Measurements from ENCODE around the gene LIN54.
"Not testable (repeated sequence)": the region's sequence is repeated elsewhere in the genome, so short reads cannot be mapped to it uniquely, and the experiment has no call there.

LIN54 gene

DNA sequence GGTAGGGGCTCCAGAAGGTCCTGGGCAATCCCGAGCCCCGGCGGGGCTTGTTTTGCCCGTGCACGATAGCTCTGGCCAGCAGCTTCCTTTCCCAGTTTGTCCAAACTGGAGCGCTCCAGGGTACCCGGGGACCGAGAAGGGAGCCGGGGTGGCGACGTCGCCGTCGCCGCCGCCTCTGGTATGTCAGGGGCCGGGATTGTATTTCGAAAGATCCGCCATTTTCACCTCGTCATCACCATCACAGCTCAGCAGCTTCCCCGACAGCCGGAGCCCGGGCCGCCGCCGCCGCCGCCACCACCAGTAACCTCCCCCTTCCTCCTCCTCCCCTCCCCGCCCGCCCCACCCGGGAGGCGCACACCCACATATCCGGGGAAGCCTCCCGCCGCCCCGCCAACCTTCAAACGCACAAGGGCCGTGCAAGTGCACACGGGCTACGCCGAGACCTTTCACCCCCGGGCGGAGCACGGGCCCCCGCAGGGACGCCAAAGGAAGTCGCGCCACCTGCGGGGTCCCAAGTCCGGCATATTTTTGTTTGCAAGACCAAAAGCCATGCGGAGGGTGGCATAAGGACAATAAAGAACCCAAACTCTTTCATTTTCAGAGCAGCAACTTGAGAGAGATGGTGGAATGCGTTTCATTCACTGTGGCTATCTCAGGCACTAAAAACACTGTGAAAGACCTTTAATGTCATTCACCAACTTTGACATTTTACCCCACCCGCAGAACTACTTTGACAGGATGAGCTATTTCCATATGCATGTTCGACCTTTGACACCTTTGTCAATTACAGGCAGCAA, at the start of gene LIN54:
LIN54 (minus strand) TSS at position 302 of the 797 bp plus-strand sequence. CDS start 25,979 bp downstream, outside the sequence.
- peak; percentile 81 to 83 for DNase-seq

DNA sequence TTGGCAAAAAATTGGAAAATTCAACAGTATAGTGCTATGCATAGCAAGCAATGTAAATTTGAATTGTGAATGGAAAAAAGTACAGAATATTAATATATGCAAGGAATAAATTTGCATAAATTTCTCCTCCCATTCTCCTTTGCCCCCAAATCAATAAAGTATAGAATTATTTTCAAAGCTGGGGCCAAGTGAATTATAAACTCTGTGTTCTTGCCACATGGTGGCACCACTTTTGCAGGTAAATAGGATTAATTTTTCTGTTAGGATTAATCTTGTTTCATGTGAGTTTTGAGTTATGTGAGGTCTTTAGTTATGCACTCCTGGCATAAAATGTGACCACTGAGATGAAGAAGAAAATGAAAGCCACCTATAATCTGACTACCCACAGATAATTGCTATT, 44.3 kb upstream of the LIN54 start:
- DNase-seq, result no peak

DNA sequence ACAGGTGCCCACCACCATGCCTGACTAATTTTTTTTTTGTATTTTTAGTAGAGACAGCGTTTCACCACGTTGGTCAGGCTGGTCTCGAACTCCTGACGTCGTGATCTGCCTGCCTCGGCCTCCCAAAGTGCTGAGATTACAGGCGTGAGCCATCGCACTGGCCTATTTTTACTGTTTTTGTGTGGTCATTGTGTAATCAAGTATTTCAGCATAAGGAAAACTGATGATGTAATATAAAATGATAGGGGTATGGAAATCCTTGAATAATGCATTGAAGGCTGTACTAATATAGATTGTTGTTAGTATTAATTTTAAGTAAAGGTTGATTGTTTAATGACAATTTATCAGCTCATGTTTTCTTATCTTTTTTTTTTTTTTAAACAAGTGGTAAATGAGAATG, 38.2 kb upstream of the LIN54 start:
- not testable (repeated sequence) for DNase-seq

DNA sequence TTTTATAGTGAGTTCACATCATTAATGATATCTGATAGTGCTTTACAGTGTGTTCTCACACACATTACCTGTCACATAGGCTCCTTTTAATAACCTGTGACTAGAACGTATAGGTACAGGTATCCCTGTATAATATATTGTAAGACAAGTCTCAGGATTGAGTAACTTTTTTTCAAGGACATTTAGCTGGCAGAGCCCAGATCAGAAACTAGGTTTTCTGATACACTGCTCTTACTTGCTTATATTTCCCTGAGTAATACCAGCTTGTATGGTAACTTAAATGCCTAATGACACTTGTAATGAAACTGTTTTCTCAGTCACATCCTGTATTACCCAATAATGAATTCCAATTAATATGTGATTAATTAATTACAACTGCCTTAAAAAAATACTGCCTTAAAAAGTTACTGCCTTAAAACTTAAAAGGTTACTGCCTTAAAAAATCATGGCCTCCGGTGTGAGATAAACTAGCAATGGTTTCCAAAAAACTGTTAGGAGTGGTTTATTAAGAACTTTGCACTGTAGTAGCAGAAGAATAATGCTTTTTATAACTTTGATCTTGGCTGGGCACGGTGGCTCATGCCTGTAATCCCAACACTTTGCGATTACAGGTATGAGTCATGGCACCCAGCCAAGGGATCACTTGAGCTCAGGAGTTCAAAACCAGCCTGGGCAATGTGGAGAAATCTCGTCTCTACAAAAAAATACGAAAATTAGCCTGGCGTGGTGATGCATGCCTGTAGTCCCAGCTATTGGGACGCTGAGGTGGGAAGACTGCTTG, 36.3 kb upstream of the LIN54 start:
- DNase-seq, result no peak

DNA sequence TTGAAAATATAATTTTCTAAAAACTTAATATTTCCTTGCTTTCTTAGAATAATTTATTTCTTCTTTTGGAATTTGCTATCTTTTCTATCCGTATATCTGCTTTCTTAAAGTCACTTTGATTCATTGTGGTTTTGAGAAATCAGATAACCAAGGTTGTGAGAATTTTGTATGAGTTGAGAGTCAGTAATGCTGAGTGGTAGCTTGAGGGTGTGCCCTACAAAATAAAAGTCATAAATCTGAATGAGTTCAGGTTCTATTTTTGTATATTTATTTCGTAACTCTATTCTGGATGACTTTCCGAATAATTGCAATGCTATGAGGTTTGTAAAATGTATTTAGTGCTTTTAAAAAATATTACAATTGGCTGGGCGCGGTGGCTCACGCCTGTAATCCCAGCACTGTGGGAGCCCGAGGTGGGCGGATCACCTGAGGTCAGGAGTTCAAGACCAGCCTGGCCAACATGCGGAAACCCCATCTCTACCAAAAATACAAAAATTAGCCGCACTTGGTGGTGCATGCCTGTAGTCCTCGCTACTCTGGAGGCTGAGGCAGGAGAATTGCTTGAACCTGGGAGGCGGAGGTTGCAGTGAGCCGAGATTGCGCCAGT, 33.3 kb upstream of the LIN54 start:
- DNase-seq, result no peak

DNA sequence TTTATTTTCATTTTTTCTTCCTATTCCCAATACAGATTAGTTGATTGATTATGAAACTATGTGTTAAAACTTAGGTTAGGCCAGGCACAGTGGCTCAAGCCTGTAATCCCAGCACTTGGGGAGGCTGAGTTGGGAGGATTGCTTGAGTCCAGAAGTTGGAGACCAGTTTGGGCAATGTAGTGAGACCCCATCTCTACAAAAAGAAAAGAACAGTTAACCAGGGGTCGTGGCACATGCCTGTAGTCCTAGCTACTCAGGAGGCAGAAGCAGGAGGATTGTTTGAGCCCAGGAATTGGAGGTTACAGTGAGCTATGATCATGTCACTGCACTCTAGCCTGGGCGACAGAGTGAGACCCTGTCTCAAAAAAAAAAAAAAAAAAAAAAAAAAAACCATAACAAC, 32.5 kb upstream of the LIN54 start:
- not testable (repeated sequence) for DNase-seq

DNA sequence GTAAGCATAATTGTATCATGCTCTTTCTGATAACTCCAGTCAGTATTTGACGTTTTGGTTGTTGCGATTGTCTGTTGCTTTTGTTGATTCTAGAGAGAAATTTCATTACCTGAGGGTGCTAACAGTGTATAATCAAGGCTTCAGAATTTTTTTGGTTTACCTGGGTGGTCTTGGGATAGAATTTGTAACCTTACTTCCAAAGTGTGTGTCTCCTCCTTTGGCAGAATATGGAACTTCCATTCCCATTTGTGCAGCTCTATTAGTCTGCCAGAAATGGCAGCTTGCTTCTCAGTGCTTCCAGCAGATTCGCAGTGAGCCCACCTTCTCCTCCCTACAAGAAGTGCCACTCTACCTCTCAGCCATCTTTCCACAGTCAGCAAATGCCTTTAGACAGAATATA, 29.6 kb upstream of the LIN54 start:
- DNase-seq, result no peak

DNA sequence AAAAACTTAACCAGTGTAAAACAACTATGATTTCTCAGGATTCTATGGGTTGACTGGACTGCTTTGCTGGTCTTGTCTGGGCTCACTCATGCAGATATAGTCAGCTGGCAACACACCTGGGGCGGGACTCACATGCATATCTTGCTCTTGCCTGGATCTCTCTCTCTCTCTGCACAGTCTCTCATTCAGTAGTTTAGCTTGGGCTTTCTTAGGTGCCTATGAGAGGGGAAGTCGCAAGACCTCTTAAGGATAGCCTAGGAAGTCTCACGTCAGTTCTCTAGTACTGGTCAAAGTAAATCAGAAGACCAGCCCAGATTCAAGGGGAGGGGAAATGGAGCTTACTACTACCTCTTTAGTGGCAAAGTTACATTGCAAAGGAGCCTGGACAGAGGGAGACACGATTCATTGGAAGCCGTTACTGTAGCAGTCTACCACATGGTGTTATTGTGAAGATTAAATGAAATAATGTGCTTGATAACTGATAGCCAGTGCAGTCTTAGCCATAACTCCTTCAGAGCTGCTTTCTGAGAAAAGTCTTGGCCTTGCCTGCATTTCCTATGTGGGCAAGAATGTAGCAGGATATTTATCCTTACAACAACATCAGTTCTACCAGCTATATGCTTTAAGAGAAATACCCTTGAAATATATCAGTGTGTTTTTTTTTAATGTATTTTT, 26.5 kb upstream of the LIN54 start:
- DNase-seq, result no peak

DNA sequence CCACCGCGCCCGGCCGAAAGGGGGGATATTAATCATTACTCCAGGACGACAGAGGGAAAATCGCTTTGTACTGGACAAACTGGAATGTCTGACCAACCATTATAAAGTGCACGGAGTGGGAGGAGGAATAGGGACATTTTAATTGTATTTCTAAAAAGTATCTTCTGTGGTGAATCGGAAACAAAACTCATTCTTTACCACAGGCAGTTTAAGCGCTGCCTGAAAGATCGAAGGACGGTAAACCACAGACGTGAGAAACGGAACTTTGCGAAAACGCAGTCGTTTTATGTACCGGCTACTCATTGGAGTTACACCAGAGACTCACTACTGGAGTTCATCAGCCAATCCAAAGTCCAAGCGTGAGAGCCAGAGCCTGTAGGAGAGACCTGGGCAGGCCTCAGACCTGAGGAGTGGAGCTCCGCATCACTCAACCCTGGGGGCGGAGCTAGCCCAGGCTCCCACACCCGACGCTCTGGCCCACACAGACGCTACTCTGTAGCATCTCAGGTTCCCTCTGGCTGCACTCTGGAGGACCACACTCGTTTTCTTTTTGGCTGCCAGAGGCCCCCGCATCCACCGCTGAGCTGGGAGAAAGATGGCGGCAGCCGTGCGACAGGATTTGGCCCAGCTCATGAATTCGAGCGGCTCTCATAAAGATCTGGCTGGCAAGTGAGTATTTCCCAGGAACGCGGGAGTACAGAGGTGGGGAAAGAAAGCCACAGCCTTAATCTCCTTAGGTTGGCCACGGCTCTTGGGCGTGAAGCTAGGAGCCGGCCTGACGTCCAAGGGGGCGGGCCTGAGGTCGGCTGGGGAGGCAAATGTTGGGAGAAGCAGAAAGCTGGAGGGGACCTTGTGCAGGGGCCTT, 24.2 kb upstream of the LIN54 start, which contains the start of gene COPS4:
COPS4 (plus strand) TSS at position 554 of the 865 bp plus-strand sequence; CDS start at position 596, 42 bp downstream.
- DNase-seq, result peak; percentile 92 to 96

DNA sequence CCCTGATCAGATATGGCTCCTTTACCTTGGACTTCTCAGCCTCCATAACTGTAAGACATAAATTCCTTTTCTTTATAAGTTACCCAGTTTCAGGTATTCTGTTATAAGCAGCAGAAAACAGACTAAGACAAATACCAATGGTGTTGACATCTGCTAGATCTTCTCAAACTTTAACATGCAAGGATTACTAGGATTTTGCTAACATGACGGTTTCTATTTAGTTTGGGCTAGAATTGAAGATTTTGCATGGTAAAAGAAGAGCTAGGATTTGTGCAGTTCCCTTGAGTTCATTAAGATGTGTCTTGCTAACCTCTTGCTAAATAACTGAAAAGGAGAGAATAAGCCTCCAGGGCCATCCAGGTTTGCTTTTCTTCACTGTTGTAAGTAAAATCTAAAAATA, 19.1 kb upstream of the LIN54 start:
- no peak for DNase-seq

DNA sequence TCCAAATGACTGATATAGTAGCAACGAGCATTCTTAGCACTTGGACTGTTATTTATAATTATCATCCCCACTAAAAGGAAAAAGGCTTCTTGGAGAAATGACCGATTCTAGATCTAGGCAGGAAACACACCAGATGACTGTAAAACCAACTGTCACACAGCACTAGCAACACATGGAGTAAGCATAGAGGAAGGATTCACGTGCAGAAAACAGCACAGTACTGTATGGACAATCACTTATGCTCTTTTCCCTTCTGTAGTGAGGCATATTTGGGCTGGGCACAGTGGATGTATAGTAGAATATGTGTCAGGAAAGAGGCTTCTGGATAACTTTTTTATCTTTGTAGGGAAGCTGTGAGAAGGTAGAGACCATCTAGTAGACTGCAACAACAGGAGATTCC, 18.4 kb upstream of the LIN54 start:
- DNase-seq, result no peak

DNA sequence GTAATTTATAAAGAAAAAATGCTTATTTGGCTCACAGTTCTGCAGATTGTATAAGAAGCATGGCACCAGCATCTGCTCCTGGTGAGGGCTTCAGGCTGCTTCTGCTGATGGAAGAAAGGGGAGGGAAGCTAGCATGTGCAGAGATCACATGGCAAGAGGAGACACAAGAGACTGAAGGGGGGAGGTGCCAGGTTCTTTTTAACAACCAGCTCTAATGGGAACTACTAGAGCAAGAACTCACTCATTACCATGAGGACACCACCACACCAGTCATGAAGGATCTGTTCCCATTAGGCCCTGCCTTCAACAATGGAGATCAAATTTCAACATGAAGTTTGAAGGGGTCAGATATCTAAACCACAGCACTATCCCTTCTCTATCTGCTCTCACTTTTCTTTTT, 14.9 kb upstream of the LIN54 start:
- DNase-seq, result no peak

DNA sequence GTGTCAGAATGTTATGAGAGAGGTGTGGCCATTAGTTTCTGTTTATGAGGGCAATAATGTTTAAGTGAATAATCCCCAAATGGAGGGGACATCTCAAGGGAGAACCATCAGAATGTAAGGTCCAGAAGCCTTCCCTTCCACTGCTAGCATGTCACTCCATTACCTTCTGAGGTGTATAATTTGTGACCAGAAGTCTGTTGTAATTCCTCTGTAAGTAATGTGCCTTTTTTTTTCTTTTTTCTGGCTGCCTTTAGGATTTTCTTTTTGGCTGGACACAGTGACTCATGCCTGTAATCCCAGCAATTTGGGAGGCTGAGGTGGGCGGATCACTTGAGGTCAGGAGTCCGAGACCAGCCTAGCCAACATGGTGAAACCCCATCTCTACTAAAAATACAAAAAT, 13.6 kb upstream of the LIN54 start:
- no peak for DNase-seq

DNA sequence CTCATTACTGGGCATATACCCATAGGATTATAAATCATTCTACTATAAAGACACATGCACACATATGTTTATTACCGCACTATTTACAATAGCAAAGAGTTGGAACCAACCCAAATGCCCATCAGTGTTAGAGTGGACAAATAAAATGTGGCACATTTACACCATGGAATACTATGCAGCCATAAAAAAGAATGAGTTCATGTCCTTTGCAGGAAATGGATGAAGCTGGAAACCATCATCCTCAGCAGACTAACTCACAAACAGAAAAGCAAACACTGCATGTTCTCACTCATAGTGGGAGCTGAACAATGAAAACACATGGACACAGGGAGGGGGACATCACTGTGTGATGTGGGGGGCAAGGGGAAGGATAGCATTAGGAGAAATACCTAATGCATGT, 13.0 kb upstream of the LIN54 start:
- DNase-seq, result not testable (repeated sequence)

DNA sequence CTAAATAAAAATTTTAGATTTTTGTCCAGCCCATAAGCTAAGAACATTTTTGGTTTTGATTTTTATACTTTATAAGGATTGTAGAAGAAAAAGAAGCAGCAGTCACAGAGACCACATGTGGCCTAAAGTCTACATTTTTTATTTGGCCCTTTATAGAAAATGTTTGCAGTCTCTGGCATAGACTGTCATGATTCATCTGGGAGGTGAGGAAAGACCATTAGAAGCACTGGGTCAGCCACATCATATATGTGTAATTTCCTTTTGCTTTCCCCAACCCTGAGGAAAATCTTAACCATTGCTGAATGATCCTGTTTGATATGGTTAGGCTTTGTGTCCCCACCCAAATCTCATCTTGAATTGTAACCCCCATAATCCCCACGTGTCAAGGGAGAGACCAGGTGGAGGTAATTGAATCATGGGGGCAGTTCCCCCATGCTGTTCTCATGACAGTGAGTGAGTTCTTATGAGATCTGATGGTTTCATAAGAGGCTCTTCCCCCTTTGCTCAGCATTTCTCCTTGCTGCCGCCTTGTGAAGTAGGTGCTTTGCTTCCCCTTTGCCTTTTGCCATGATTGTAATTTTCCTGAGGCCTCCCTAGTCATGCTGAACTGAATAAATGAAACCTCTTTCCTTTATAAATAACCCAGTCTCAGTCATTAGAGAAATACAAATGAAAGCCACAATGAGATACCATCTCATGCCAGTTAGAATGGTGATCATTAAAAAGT, 12.3 kb upstream of the LIN54 start:
- no peak for DNase-seq

DNA sequence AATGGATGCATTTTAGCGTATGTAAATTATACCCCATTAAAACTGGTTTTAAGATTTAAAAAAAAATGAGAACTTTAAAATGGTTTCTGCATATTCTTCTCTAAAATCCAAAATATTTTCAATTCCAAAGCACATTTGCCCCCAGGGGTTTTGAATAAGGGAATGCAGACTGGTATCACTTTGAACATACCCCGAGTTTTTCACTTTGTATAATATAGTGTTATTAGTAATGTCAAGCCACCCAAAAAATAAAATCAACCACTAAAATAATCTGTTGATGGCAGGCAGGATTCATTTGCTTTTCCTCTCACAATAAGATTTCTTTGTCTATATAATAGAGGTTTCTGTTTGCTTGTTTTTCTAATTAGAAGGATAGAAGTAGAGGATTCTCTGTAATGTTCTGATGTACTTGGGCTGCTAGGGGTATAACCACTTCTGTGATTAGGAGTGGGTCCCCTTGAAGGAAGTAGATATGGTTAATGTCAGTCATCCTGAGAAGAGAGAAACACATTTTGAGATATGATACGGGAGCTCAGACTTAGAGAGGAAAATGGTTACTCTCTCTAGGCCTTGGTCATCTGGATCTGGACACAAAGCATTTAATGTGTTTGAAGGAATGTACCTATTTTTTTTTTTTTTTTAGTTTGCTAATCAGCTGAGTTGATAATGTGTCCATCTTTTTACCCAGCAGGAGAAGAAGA, 9.3 kb upstream of the LIN54 start:
- DNase-seq, result no peak

DNA sequence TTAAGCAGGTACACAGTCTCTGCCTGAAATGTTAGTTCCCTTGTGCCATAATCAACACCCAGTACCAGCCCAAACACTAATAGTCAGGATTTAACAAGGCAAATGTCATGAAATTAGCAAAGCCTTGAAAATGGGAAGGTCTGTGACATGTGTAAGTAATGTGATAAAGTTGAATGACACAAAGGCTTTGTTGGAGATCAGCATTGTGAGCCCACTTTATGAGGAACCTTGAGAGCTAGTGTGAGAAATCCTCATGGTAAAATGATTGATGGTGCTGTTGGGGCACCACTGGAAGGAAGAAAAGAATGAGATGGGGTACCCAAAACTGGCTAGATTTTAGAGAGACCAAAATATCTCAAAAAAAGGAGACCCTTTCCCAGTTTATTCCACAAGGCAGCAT, 3.3 kb upstream of the LIN54 start:
- DNase-seq, result no peak

DNA sequence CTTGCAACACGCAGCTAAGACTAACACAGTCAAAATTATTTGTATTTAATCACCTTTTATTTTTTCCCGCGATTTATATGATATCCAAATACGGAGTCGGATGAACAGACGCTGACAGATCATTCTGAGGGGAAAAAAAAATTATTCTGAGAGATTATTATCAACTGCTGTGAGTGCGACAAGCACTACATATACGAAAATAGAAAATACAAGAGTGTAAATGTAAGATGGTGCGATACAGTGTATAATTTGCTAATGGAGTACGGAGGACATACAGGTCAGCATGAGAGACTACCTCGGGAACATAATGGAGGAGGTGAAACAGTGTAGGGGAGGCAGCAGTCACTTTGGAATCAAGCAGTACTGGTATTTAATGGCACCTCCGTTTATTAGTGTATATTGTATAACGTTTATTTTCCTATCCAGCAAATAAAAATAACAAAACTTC, 2.8 kb upstream of the LIN54 start:
- DNase-seq, result no peak

DNA sequence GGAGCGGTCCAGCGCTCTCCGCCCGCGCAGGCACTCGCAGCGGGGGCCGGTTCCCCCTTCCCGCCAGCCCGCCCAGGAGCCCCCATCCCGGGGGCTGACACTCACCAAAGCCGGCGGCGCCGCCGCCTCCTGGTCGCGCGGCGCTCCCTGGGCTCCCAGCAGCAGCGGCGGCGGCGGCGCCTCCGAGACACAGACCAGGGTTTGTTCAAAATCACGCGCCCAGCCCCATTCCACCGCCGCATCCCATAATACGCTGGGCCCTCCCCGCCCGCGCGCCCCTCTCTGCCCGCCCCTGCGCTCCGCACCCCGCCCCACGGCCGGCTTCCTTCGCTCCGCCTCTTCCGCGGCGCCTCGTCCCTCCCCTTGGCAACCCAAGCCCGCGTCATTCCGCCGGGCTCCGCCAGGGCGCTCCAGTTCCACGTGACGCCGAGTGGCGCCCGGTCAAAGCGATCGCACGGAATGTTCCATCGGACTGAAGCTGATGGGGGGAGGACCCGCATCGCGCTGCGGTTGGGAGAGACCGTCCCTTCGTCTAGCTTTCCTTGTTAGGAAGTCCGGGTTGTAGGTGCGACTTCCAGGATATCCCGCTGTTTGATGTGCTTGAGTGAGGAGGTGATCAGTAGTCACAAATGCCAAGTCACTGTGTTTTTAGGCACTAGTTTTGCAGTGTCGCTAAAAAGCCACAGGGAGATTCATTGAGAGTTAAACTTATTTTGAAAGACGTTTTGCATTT, 2.2 kb upstream of the LIN54 start:
- peak; percentile 95 to 96 for DNase-seq

DNA sequence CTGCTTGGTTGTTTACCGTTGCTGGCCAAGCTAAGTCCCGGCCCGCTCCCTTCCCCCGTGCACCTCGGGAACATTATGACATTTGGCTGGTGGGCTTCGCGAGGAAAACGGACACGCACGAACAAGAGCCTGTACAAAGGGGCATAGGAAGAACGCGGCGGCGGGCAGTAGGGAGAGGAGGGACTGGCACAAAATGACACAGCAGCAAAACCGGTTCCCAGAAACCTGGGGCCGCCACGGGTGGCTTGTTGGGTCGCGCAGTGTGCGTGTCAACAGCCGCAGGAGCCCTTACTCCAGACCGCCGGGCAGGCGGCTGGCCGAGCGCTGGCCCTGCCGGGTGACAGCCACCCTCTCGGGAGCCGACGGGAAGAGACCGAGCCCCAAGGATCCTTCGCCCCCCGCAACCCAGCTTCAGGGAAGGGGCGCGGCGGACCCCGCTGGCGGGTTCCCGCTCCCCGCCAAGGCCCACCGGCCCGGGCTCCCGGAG, 1.6 kb upstream of the LIN54 start:
- peak in 1 of 2 donors; percentile 14 for DNase-seq
